Stimulated activated CD4-positive, alpha-beta T cell treated with anti-CD3 and anti-CD28 coated beads, Interleukin-15, amount 100 ng/mL, for 1 hour (primary cell): ENCODE results near the gene CCT5.
"Not testable (repeated sequence)": the region's sequence is repeated elsewhere in the genome, so short reads cannot be mapped to it uniquely, and the experiment has no call there.

Experiments
- DNase-seq, 2 donors: peaks; one replicate each; pipeline ENCODE4 v3.0.0-alpha.2; 2020; ENCODE audit warnings: low read depth in 1 of 2, low spot score in 1 of 2

CCT5 gene

GRCh38 chr5:10297646-10298204, 47.6 kb downstream of the CCT5 start:
- no peak for DNase-seq

GRCh38 chr5:10300246-10300645, 50.2 kb downstream of the CCT5 start:
- DNase-seq: no peak

- DNase-seq: no peak
These were observed 51.2 kb downstream of the CCT5 start for GRCh38 chr5:10301266-10301665.

- DNase-seq: no peak
These were observed 51.9 kb downstream of the CCT5 start for GRCh38 chr5:10301842-10302610.

- DNase-seq: no peak
These were observed 53.1 kb downstream of the CCT5 start for GRCh38 chr5:10303201-10303600.

GRCh38 chr5:10303699-10304170, 53.7 kb downstream of the CCT5 start:
- DNase-seq: no peak

- DNase-seq: no peak
These were observed 54.9 kb downstream of the CCT5 start for GRCh38 chr5:10304932-10305331.

- no peak for DNase-seq
These were observed 56.0 kb downstream of the CCT5 start for GRCh38 chr5:10306114-10306513.

GRCh38 chr5:10306806-10307205, 56.7 kb downstream of the CCT5 start:
- DNase-seq: no peak

GRCh38 chr5:10307206-10308148, 57.4 kb downstream of the CCT5 start, which contains the start of gene CMBL:
CMBL (minus strand) TSS chr5:10307902; CDS start chr5:10290762, 17,140 bp downstream.
- no peak for DNase-seq

GRCh38 chr5:10308844-10309243, 58.8 kb downstream of the CCT5 start:
- DNase-seq: no peak

GRCh38 chr5:10310066-10310779, 60.1 kb downstream of the CCT5 start:
- no peak for DNase-seq

- not testable (repeated sequence) for DNase-seq
These were observed 60.9 kb downstream of the CCT5 start for GRCh38 chr5:10310835-10311570.

GRCh38 chr5:10311595-10312425, 61.7 kb downstream of the CCT5 start:
- DNase-seq: no peak

GRCh38 chr5:10315201-10315600, 65.1 kb downstream of the CCT5 start:
- DNase-seq: no peak
